ENCODE measurements around the gene PRR3.
"Not testable (repeated sequence)": the region's sequence is repeated elsewhere in the genome, so short reads cannot be mapped to it uniquely, and the experiment has no call there.

Gene PRR3

DNA sequence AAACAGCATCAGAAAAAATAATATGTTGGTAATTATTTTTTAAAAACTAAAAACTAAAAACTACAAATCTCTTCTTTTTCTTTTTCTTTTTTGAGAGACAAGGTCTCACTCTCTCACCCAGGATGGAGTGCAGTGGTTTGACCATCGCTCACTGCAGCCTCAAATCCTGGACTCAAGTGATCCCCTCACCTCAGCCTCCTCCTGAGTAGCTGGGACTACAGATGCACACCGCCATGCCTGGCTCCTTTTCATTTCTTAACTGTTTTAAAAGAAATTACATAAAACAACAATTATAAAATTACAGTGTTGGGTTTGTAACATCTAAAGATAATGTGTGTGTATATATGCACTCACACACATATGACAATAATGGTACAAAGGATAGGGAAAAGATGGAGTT lies 43.6 kb upstream of the PRR3 start:
- Mint-ChIP-seq H3K4me3 (no peak overlapping the region), H3K4me1 (no peaks in the 10 kb centered on the region), H3K27me3 (ENCODE audit: low read depth, poor library complexity) (peaks cover 11% of the 10 kb centered on the region), H3K9me3 (no peaks in the 10 kb centered on the region), H3K36me3 (ENCODE audit: low read depth) (no peaks in the 10 kb centered on the region), H3K27ac (no peak overlapping the region)
- TF ChIP-seq, protein P1, sequence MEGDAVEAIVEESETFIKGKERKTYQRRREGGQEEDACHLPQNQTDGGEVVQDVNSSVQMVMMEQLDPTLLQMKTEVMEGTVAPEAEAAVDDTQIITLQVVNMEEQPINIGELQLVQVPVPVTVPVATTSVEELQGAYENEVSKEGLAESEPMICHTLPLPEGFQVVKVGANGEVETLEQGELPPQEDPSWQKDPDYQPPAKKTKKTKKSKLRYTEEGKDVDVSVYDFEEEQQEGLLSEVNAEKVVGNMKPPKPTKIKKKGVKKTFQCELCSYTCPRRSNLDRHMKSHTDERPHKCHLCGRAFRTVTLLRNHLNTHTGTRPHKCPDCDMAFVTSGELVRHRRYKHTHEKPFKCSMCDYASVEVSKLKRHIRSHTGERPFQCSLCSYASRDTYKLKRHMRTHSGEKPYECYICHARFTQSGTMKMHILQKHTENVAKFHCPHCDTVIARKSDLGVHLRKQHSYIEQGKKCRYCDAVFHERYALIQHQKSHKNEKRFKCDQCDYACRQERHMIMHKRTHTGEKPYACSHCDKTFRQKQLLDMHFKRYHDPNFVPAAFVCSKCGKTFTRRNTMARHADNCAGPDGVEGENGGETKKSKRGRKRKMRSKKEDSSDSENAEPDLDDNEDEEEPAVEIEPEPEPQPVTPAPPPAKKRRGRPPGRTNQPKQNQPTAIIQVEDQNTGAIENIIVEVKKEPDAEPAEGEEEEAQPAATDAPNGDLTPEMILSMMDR (IDR thresholded peaks at IDR 0.05) = no peak
- no peak for DNase-seq

DNA sequence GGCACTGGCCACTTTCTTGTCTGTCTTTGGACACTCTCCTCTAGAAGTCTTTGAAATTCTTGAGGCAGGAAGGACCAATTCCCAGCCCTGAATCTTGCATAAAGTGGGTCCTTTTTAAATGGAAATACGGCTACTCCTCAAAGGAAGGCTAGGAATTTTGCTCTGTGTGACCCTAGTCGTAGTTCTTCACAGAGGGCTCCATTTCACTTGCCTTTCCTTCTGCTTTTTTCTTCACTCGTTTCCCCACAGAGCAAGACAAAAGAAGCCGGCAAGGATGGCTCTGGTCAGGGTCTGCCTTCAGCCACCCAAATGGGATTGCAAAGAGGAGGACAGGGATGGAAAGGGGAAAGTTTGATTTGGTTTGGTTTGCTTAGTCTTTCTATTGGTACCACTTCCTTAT lies 42.0 kb upstream of the PRR3 start:
- Mint-ChIP-seq H3K27ac (peak overlapping the region; percentile 42), H3K4me3 (peak overlapping the region; percentile 82), H3K36me3 (ENCODE audit: low read depth) (no peaks in the 10 kb centered on the region), H3K27me3 (ENCODE audit: low read depth, poor library complexity) (peaks cover 18% of the 10 kb centered on the region), H3K4me1 (no peaks in the 10 kb centered on the region), H3K9me3 (peaks cover 6% of the 10 kb centered on the region)
- DNase-seq = no peak
- TF ChIP-seq, protein P1 (IDR thresholded peaks at IDR 0.05) = no peak

- no peaks in the 10 kb centered on the region for H3K4me1 Mint-ChIP-seq
- no peaks in the 10 kb centered on the region for H3K36me3 Mint-ChIP-seq (ENCODE audit: low read depth)
- H3K27ac Mint-ChIP-seq = peak overlapping the region; percentile 90
- H3K4me3 Mint-ChIP-seq = peak overlapping the region; percentile 82
- DNase-seq = peak; percentile 68
- TF ChIP-seq, protein P1 (IDR thresholded peaks at IDR 0.05) = no peak
- peaks cover 19% of the 10 kb centered on the region for H3K27me3 Mint-ChIP-seq (ENCODE audit: low read depth, poor library complexity)
- peaks cover 13% of the 10 kb centered on the region for H3K9me3 Mint-ChIP-seq
Observed at GRCh38 chr6:30515944-30516753, 40.9 kb upstream of the PRR3 start.

GRCh38 chr6:30516754-30517076 lies 40.4 kb upstream of the PRR3 start:
- Mint-ChIP-seq H3K9me3 (peaks cover 13% of the 10 kb centered on the region), H3K4me3 (peak overlapping the region; percentile 82), H3K27ac (peak overlapping the region; percentile 90), H3K27me3 (ENCODE audit: low read depth, poor library complexity) (peaks cover 17% of the 10 kb centered on the region)
- not testable (repeated sequence) for H3K4me1 Mint-ChIP-seq; DNase-seq; H3K36me3 Mint-ChIP-seq (ENCODE audit: low read depth)

GRCh38 chr6:30517767-30518504 lies 39.2 kb upstream of the PRR3 start:
- not testable (repeated sequence) for DNase-seq; H3K4me3 Mint-ChIP-seq; H3K36me3 Mint-ChIP-seq (ENCODE audit: low read depth); H3K27ac Mint-ChIP-seq; H3K4me1 Mint-ChIP-seq
- peaks cover 13% of the 10 kb centered on the region for H3K9me3 Mint-ChIP-seq
- H3K27me3 Mint-ChIP-seq (ENCODE audit: low read depth, poor library complexity) = peaks cover 24% of the 10 kb centered on the region

- H3K27ac Mint-ChIP-seq; DNase-seq; H3K36me3 Mint-ChIP-seq (ENCODE audit: low read depth); H3K4me3 Mint-ChIP-seq; H3K4me1 Mint-ChIP-seq: not testable (repeated sequence)
- H3K27me3 Mint-ChIP-seq (ENCODE audit: low read depth, poor library complexity) = peaks cover 31% of the 10 kb centered on the region
- H3K9me3 Mint-ChIP-seq = peaks cover 16% of the 10 kb centered on the region
Observed at GRCh38 chr6:30518505-30519145, 38.5 kb upstream of the PRR3 start.

- no peak overlapping the region for H3K27ac Mint-ChIP-seq
- peaks cover 43% of the 10 kb centered on the region for H3K27me3 Mint-ChIP-seq (ENCODE audit: low read depth, poor library complexity)
Observed at GRCh38 chr6:30520522-30520921, 36.6 kb upstream of the PRR3 start.

DNA sequence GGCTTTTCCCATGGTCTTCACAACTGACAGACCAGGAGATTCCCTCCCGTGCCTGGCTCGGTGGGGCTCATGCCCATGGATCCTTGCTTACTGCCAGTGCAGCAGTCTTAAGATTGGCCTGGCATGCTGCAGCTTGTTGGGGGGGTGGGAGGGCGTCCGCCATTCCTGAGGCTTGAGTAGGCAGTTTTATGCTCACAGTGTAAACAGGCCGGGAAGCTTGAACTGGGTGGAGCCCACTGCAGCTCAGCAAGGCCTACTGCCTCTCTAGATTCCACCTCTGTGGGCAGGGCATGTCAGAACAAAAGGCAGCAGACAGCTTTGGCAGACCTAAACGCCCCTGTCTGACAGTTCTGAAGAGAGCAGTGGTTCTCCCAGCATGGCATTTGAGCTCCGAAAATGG lies 36.0 kb upstream of the PRR3 start:
- H3K4me3 Mint-ChIP-seq; H3K4me1 Mint-ChIP-seq; H3K27ac Mint-ChIP-seq; H3K36me3 Mint-ChIP-seq (ENCODE audit: low read depth); DNase-seq: not testable (repeated sequence)
- peaks cover 48% of the 10 kb centered on the region for H3K27me3 Mint-ChIP-seq (ENCODE audit: low read depth, poor library complexity)
- peaks cover 33% of the 10 kb centered on the region for H3K9me3 Mint-ChIP-seq

More at GRCh38 chr6:30520522-30520921, 36.6 kb upstream of the PRR3 start:
- no peaks in the 10 kb centered on the region for H3K36me3 Mint-ChIP-seq (ENCODE audit: low read depth)
- no peak for DNase-seq
- TF ChIP-seq, protein P1 (IDR thresholded peaks at IDR 0.05) = no peak
- peaks cover 32% of the 10 kb centered on the region for H3K9me3 Mint-ChIP-seq
- no peak overlapping the region for H3K4me3 Mint-ChIP-seq
- no peaks in the 10 kb centered on the region for H3K4me1 Mint-ChIP-seq

DNA sequence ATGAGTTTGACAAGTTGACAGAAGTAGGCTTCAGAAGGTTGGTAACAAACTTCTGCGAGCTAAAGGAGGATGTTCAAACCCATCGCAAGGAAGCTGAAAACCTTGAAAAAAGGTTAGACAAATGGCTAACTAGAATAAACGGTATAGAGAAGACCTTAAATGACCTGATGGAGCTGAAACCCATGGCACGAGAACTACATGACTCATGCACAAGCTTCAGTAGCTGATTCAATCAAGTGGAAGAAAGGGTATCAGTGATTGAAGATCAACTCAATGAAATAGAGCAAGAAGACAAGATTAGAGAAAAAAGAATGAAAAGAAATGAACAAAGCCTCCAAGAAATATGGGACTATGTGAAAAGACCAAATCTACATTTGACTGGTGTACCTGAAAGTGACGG lies 35.1 kb upstream of the PRR3 start:
- Mint-ChIP-seq H3K9me3 (peaks cover 33% of the 10 kb centered on the region), H3K27me3 (ENCODE audit: low read depth, poor library complexity) (peaks cover 48% of the 10 kb centered on the region)
- H3K36me3 Mint-ChIP-seq (ENCODE audit: low read depth); H3K27ac Mint-ChIP-seq; H3K4me3 Mint-ChIP-seq; H3K4me1 Mint-ChIP-seq; DNase-seq: not testable (repeated sequence)

DNA sequence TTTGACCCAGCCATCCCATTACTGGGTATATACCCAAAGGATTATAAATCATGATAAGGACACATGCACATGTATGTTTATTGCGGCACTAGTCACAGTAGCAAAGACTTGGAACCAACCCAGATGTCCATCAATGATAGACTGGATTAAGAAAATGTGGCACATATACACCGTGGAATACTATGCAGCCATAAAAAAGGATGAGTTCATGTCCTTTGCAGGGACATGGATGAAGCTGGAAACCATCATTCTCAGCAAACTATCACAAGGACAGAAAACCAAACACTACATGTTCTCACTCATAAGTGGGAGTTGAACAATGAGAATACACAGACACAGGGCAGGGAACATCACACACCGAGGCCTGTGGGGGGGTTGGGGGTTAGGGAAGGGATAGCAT lies 30.7 kb upstream of the PRR3 start:
- peaks cover 12% of the 10 kb centered on the region for H3K4me1 Mint-ChIP-seq
- peaks cover 49% of the 10 kb centered on the region for H3K27me3 Mint-ChIP-seq (ENCODE audit: low read depth, poor library complexity)
- H3K9me3 Mint-ChIP-seq = peaks cover 20% of the 10 kb centered on the region
- not testable (repeated sequence) for H3K4me3 Mint-ChIP-seq; DNase-seq; H3K36me3 Mint-ChIP-seq (ENCODE audit: low read depth); H3K27ac Mint-ChIP-seq
